A549 (cell line): ENCODE results near the gene CLPX. TPM values are rescaled to one million over a fixed set of nuclear protein-coding genes. Genes with fewer than 3 reads are reported as not detected.

Experiments
- ATAC-seq, 2 experiments: fragments of 200-7000 bp in 1 of 2; fragments of >200 bp in 1 of 2; cut with Nextera tagmentation in 1 of 2; cut with Tn5 transposase in 1 of 2; 3 replicates each; pipeline versions ENCODE4 v1.8.0 to v1.9.1; 2018 to 2020; ENCODE audit warnings: mild to moderate bottlenecking in 1 of 2, moderate library complexity in 1 of 2
- CTCF ChIA-PET: fragments of 300-600 bp; sonication (Branson Sonifier 250); formaldehyde crosslinking; extraction: SDS; loops from one replicate; lab custom pipeline; 2021; ENCODE audit warnings: antibody characterized with exemption, inconsistent platforms; lab: Yijun Ruan, JAX
- POLR2A ChIA-PET: fragments of 350-600 bp; formaldehyde crosslinking; extraction: SDS; loops from one replicate; lab custom pipeline; 2021; ENCODE audit warnings: antibody characterized with exemption, inconsistent platforms; lab: Yijun Ruan, JAX
- DNase-seq, 2 experiments: peaks; one replicate each; pipeline versions ENCODE4 v3.0.0 to v3.0.0-alpha.2; 2011 to 2016; ENCODE audit warnings: low read depth in 1 of 2, low spot score in 1 of 2
- FAIRE-seq: peaks from 2 replicates; lab custom pipeline; 2011; peaks lifted over from hg19 to GRCh38; lab: Jason Lieb, UNC
- H3K27ac ChIP-seq, 2 experiments: fragments of >200 bp; sonication (Bioruptor Twin); formaldehyde crosslinking; 3 replicates each; pipeline ENCODE4 v1.5.1; 2016 to 2017
- H3K4me1 ChIP-seq: fragments of >200 bp; sonication (Bioruptor Twin); formaldehyde crosslinking; 3 replicates; pipeline ENCODE4 v1.6.1; 2016
- H3K4me2 ChIP-seq: fragments of >200 bp; sonication (Bioruptor Twin); formaldehyde crosslinking; 3 replicates; pipeline ENCODE4 v1.6.1; 2016
- H3K4me3 ChIP-seq: fragments of >200 bp; sonication (Bioruptor Twin); formaldehyde crosslinking; 3 replicates; pipeline ENCODE4 v1.5.1; 2016
- H3K9me3 ChIP-seq: fragments of >200 bp; sonication (Bioruptor Twin); formaldehyde crosslinking; 3 replicates; pipeline ENCODE4 v1.6.1; 2016
- BHLHE40 ChIP-seq: IDR thresholded peaks from 2 replicates; pipeline ENCODE4 v1.6.1; 2012; ENCODE audit warnings: low read depth, low read length, inconsistent platforms
- CHD2 ChIP-seq: fragments of 150-350 bp; IDR thresholded peaks from 2 replicates; pipeline ENCODE4 v1.6.1; 2014; ENCODE audit warnings: low read length; ENCODE audit not compliant: partially characterized antibody
- EP300 ChIP-seq, 2 experiments: fragments of >200 bp; sonication (Bioruptor Twin); formaldehyde crosslinking; IDR thresholded peaks; 2 replicates in 1 of 2; 3 replicates in 1 of 2; pipeline ENCODE4 v1.6.1; 2016 to 2017
- ESRRA ChIP-seq: fragments of 150-350 bp; IDR thresholded peaks from 2 replicates; pipeline ENCODE4 v1.6.1; 2014; ENCODE audit warnings: mild to moderate bottlenecking, low read length, borderline replicate concordance
- HOXB5 ChIP-seq: fragments of 250-450 bp; sonication (Bioruptor Pico); IDR thresholded peaks from 2 replicates; pipeline ENCODE4 v1.5.0; 2020; ENCODE audit warnings: mild to moderate bottlenecking, moderate library complexity
- JUN ChIP-seq, 2 experiments: fragments of >200 bp; sonication (Bioruptor Twin); formaldehyde crosslinking; IDR thresholded peaks; 2 replicates in 1 of 2; 3 replicates in 1 of 2; pipeline ENCODE4 v1.6.1; 2016 to 2017
- KDM1A ChIP-seq: fragments of 200-600 bp; sonication (generic); IDR thresholded peaks from 2 replicates; pipeline ENCODE4 v1.6.1; 2016; ENCODE audit warnings: low read depth, mild to moderate bottlenecking
- MAZ ChIP-seq: fragments of 150-350 bp; IDR thresholded peaks from 2 replicates; pipeline ENCODE4 v1.6.1; 2014; ENCODE audit warnings: antibody characterized with exemption, low read depth, low read length, borderline replicate concordance
- MYC ChIP-seq: IDR thresholded peaks from 2 replicates; pipeline ENCODE4 v1.6.1; 2012; ENCODE audit warnings: mild to moderate bottlenecking, inconsistent platforms, low read length, improper control_type of control experiment, borderline replicate concordance
- NFE2L2 ChIP-seq: fragments of 150-350 bp; conservative IDR thresholded peaks from 2 replicates; pipeline ENCODE4 v1.6.1; 2014; ENCODE audit warnings: low read length
- NR3C1 ChIP-seq: fragments of >200 bp; sonication (Bioruptor Twin); formaldehyde crosslinking; IDR thresholded peaks from 3 replicates; pipeline ENCODE4 v1.6.1; 2017
- PHF8 ChIP-seq: fragments of 200-600 bp; sonication (generic); IDR thresholded peaks from 2 replicates; pipeline ENCODE4 v1.6.1; 2016; ENCODE audit warnings: low read depth, mild to moderate bottlenecking, antibody characterized with exemption, moderate library complexity, borderline replicate concordance
- POLR2A ChIP-seq: IDR thresholded peaks from 2 replicates; pipeline ENCODE4 v1.6.1; 2012; ENCODE audit warnings: mild to moderate bottlenecking, low read length
- SMC3 ChIP-seq: fragments of >200 bp; sonication (Bioruptor Twin); formaldehyde crosslinking; IDR thresholded peaks from 3 replicates; pipeline ENCODE4 v1.6.1; 2018; ENCODE audit warnings: inconsistent platforms
- TFCP2L1 ChIP-seq: fragments of 250-450 bp; sonication (Bioruptor Pico); IDR thresholded peaks from 2 replicates; pipeline ENCODE4 v1.5.0; 2021; ENCODE audit warnings: mild to moderate bottlenecking
- TP53 ChIP-seq: fragments of 250-450 bp; sonication (Bioruptor Pico); IDR thresholded peaks from 2 replicates; pipeline ENCODE4 v1.5.0; 2021; ENCODE audit warnings: mild to moderate bottlenecking, moderate library complexity
- ZFP36 ChIP-seq: fragments of 450-650 bp; IDR thresholded peaks from 2 replicates; pipeline ENCODE4 v1.6.1; 2014; ENCODE audit warnings: borderline replicate concordance; ENCODE audit not compliant: partially characterized antibody
- WGBS: methylation state at CpG from one replicate; pipeline ENCODE4 v1.1.6; 2017; ENCODE audit errors: missing lambda C conversion rate; 5-methylcytosine and 5-hydroxymethylcytosine counted together
- polyA minus RNA-seq: library from RNA; depleted of rRNA, polyadenylated mRNA; stranded (reverse); fragments of >200 nt; gene quantifications from 2 replicates; pipeline ENCODE4 v1.2.3, GENCODE V29; 2011; rRNA and poly(A)+ RNA removed
- polyA plus RNA-seq, 4 experiments: library from polyadenylated mRNA; depleted of rRNA in 3 of 4; stranded (reverse); fragments of >200 nt; fragmentation: RNase III in 1 of 4; extraction: RNeasy Plus Mini Kit Qiagen cat#74134 plus additional on column Dnase treatment in 1 of 4; gene quantifications; 2 replicates in 3 of 4; 3 replicates in 1 of 4; pipeline ENCODE4 v1.2.3, GENCODE V29; 2011 to 2017
- TF ChIP-seq, protein P1 (sequence below): fragments of 450-650 bp; IDR thresholded peaks from 2 replicates; pipeline ENCODE4 v1.6.1; 2014; ENCODE audit warnings: antibody characterized with exemption
- TF ChIP-seq, protein P2 (sequence below): fragments of >200 bp; sonication (Bioruptor Twin); formaldehyde crosslinking; IDR thresholded peaks from 3 replicates; pipeline ENCODE4 v1.6.1; 2016
- TF ChIP-seq, protein P3 (sequence below): fragments of 250-450 bp; sonication (Bioruptor Pico); IDR thresholded peaks from 2 replicates; pipeline ENCODE4 v1.5.0; 2021; ENCODE audit warnings: mild to moderate bottlenecking, moderate library complexity, borderline replicate concordance
- TF ChIP-seq, protein P4 (sequence below): IDR thresholded peaks from 2 replicates; pipeline ENCODE4 v1.6.1; 2012; ENCODE audit warnings: low read depth, borderline replicate concordance
- TF ChIP-seq, protein P5 (sequence below): IDR thresholded peaks from 2 replicates; pipeline ENCODE4 v1.6.1; 2012

The CLPX gene
- polyA plus RNA-seq (2011; rRNA removed) (65.1 and 113 TPM in 2 replicates), polyA plus RNA-seq (2017; fragmentation: RNase III; extraction: RNeasy Plus Mini Kit Qiagen cat#74134 plus additional on column Dnase treatment) (53.3 to 65.9 TPM (median 55.4 TPM) in 3 replicates), polyA minus RNA-seq (22.6 and 29.1 TPM in 2 replicates)
- polyA plus RNA-seq (2012; cell fraction: cytosol; rRNA removed), result 19.1 and 21.7 TPM in 2 replicates
- polyA plus RNA-seq (2012; cell fraction: nucleus; rRNA removed), result 14.3 and 15.2 TPM in 2 replicates

DNA sequence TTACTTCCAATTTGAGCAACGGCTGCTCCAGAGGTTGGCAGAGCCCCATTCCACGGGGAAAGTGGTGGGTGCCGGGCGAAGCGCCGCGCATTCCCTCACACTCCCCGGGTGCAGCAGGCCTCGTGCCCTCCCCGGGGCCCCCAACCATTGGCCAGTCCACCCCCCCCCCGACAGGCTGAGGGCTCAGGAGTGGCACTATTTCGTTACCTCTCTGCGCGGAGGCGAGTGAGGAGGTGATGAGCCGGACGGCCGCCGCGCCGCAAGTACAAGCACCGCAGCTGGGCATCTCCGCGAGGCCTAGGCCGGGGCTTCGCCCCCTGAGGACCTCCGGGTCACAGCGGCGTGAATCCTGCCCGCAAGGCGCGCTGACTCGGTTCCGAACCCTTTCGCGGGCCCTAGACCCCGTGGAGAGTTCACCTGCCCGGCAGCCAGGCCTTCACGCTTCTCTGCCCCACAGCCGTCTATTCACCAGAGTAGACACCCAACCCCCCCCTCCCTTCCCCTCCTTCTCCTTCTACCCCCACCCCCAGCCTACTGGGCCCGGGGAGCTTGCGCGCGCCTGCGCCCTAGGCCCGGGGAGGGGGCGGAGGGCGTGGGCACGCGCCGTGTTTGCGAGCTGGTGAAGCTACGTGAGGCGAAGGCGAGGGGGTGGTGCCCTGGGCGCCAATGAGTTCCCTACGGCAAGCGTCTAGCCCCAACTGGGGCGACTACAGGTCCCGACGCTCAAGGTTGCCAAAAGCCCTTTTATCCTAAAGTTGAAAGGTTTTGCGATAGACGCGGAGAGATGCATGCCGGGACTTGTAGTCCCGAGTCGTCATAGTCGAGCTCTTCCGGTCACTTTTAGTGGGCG is at the start of gene CLPX:
Gene CLPX (minus strand): TSS at position 475 of the 850 bp plus-strand sequence. CDS start 189 bp downstream, at position 286.
- CTCF ChIA-PET, result interaction anchor here (0.8 to 14.7 kb wide), 10 partner anchors 11 to 200 kb away, joined by 3 to 408 read pairs (median 6); partner anchors contain the start of genes PARP16 and RNU5B-1
- TF ChIP-seq ESRRA (peak; percentile 93; the same call in 1 of the 2 replicates), PHF8 (peak; percentile 83), CHD2 (peak; percentile 52), ZFP36 (no peak), MYC (peak; percentile 43; the same call in 1 of the 2 replicates), EP300 (IDR thresholded peaks at IDR 0.05) (no peak), NFE2L2 (no peak), MAZ (0 out of 2 replicates have a peak, but pooled peaks have one; percentile 83), POLR2A (peak; percentile 58), TFCP2L1 (no peak), BHLHE40 (peak; percentile 43; the same call in 1 of the 2 replicates), JUN (IDR thresholded peaks at IDR 0.05) (peak; percentile 80 to 93; a peak in 3 of 5 replicates), NR3C1 (no peak), SMC3 (0 out of 3 replicates have a peak, but pooled peaks have one; percentile 12), HOXB5 (CRISPR knock-in tag) (no peak), KDM1A (no peak), TP53 (CRISPR knock-in tag) (0 out of 2 replicates have a peak, but pooled peaks have one; percentile 6)
- TF ChIP-seq, protein P1, sequence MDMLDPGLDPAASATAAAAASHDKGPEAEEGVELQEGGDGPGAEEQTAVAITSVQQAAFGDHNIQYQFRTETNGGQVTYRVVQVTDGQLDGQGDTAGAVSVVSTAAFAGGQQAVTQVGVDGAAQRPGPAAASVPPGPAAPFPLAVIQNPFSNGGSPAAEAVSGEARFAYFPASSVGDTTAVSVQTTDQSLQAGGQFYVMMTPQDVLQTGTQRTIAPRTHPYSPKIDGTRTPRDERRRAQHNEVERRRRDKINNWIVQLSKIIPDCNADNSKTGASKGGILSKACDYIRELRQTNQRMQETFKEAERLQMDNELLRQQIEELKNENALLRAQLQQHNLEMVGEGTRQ, result peak; percentile 41; the same call in 1 of the 2 replicates
- TF ChIP-seq, protein P2, sequence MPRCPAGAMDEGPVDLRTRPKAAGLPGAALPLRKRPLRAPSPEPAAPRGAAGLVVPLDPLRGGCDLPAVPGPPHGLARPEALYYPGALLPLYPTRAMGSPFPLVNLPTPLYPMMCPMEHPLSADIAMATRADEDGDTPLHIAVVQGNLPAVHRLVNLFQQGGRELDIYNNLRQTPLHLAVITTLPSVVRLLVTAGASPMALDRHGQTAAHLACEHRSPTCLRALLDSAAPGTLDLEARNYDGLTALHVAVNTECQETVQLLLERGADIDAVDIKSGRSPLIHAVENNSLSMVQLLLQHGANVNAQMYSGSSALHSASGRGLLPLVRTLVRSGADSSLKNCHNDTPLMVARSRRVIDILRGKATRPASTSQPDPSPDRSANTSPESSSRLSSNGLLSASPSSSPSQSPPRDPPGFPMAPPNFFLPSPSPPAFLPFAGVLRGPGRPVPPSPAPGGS, result peak; percentile 68; the same call in 1 of the 3 replicates
- TF ChIP-seq, protein P3, sequence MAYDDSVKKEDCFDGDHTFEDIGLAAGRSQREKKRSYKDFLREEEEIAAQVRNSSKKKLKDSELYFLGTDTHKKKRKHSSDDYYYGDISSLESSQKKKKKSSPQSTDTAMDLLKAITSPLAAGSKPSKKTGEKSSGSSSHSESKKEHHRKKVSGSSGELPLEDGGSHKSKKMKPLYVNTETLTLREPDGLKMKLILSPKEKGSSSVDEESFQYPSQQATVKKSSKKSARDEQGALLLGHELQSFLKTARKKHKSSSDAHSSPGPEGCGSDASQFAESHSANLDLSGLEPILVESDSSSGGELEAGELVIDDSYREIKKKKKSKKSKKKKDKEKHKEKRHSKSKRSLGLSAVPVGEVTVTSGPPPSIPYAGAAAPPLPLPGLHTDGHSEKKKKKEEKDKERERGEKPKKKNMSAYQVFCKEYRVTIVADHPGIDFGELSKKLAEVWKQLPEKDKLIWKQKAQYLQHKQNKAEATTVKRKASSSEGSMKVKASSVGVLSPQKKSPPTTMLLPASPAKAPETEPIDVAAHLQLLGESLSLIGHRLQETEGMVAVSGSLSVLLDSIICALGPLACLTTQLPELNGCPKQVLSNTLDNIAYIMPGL (CRISPR knock-in tag), result 0 out of 2 replicates have a peak, but pooled peaks have one; percentile 33
- TF ChIP-seq, protein P4, sequence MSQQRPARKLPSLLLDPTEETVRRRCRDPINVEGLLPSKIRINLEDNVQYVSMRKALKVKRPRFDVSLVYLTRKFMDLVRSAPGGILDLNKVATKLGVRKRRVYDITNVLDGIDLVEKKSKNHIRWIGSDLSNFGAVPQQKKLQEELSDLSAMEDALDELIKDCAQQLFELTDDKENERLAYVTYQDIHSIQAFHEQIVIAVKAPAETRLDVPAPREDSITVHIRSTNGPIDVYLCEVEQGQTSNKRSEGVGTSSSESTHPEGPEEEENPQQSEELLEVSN, result peak; percentile 72
- TF ChIP-seq, protein P5, sequence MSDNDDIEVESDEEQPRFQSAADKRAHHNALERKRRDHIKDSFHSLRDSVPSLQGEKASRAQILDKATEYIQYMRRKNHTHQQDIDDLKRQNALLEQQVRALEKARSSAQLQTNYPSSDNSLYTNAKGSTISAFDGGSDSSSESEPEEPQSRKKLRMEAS, result peak; percentile 65
- TF ChIP-seq, all 56 proteins: peak for 15
- no peaks in the 10 kb centered on the region for H3K9me3 ChIP-seq
- ATAC-seq (peak; percentile 86 to 90), FAIRE-seq (no peak), DNase-seq (peak; percentile 93 to 98)
- H3K4me2 ChIP-seq, result peak within 1 kb of the TSS; percentile 88
- under 1% methylated on average over 51 of the region's 70 CpGs for WGBS
- peak within 1 kb of the TSS; percentile 72 for H3K4me3 ChIP-seq
- H3K27ac ChIP-seq, result peak within 1 kb of the TSS; percentile 93 to 95
- peaks cover 34% of the 10 kb centered on the region for H3K4me1 ChIP-seq
- POLR2A ChIA-PET, result interaction anchor here (0.6 to 3.4 kb wide), 39 partner anchors 8 to 1930 kb away, joined by 3 to 103 read pairs (median 5); partner anchors contain the start of genes HACD3, PARP16, PDCD7 and RNU5A-1
